ENCODE results near the gene PPFIA3. TPM values are rescaled to one million over a fixed set of nuclear protein-coding genes. Genes with fewer than 3 reads are reported as not detected.

PPFIA3 gene
- total RNA-seq, 1 experiment from 2014 or later = 19.1 TPM

- H2BK5ac ChIP-seq (ENCODE audit: insufficient read length, low read length) = no peak overlapping the region
- no peak overlapping the region for H4K91ac ChIP-seq (ENCODE audit: insufficient read length, low read depth, low read length)
- H2AFZ ChIP-seq (ENCODE audit: low read length) = no peak overlapping the region
- no peak overlapping the region for H2BK12ac ChIP-seq (ENCODE audit: insufficient read length, low read depth, low read length)
- Mint-ChIP-seq H3K27me3 (ENCODE audit: low read depth) (no peaks in the 10 kb centered on the region), H3K9me3 (no peaks in the 10 kb centered on the region), H3K27ac (peak overlapping the region; percentile 55 to 74 (median 55); a peak in 3 of 7 replicates), H3K4me1 (peaks cover 3 to 4% of the 10 kb centered on the region in 2 experiments; a peak in 1 of 4 replicates), H3K36me3 (ENCODE audit: insufficient read depth in 1 of 3, low read depth in 3 of 3) (peaks cover 45 to 89% (median 87%) of the 10 kb centered on the region in 3 experiments), H3K4me3 (no peak overlapping the region)
- H3K79me1 ChIP-seq (ENCODE audit: insufficient read depth, low read depth, low read length, poor library complexity, severe bottlenecking) = peaks cover 3% of the 10 kb centered on the region
- no peak overlapping the region for H2BK20ac ChIP-seq (ENCODE audit: low read depth, low read length, poor library complexity, severe bottlenecking)
- TF ChIP-seq, protein P1, sequence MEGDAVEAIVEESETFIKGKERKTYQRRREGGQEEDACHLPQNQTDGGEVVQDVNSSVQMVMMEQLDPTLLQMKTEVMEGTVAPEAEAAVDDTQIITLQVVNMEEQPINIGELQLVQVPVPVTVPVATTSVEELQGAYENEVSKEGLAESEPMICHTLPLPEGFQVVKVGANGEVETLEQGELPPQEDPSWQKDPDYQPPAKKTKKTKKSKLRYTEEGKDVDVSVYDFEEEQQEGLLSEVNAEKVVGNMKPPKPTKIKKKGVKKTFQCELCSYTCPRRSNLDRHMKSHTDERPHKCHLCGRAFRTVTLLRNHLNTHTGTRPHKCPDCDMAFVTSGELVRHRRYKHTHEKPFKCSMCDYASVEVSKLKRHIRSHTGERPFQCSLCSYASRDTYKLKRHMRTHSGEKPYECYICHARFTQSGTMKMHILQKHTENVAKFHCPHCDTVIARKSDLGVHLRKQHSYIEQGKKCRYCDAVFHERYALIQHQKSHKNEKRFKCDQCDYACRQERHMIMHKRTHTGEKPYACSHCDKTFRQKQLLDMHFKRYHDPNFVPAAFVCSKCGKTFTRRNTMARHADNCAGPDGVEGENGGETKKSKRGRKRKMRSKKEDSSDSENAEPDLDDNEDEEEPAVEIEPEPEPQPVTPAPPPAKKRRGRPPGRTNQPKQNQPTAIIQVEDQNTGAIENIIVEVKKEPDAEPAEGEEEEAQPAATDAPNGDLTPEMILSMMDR (conservative IDR thresholded peaks at IDR 0.05) = no peak
- H3K79me2 ChIP-seq (ENCODE audit: insufficient read depth, low read length) = peaks cover 1% of the 10 kb centered on the region; the same call in 1 of the 2 replicates
- H2BK120ac ChIP-seq (ENCODE audit: low read depth, low read length, poor library complexity, severe bottlenecking) = no peak overlapping the region
- H3K4ac ChIP-seq (ENCODE audit: low read depth, low read length) = no peak overlapping the region
- no peak overlapping the region for H3K23ac ChIP-seq (ENCODE audit: insufficient read length, low read depth, low read length)
- H3K4me1 ChIP-seq (ENCODE audit: insufficient read depth, low read length) = no peaks in the 10 kb centered on the region
- H4K20me1 ChIP-seq (ENCODE audit: control insufficient read depth, insufficient read depth, insufficient read length) = no peaks in the 10 kb centered on the region
- no peak overlapping the region for H3K14ac ChIP-seq (ENCODE audit: insufficient read depth, low read length)
- H4K8ac ChIP-seq (replicated peaks; ENCODE audit: insufficient read length, low read depth, low read length) = no peak overlapping the region
- no peak overlapping the region for H3K18ac ChIP-seq (ENCODE audit: insufficient read length, low read depth, low read length)
- no peaks in the 10 kb centered on the region for H3K23me2 ChIP-seq (ENCODE audit: insufficient read length, low read depth, low read length, poor library complexity, severe bottlenecking)
- H3K4me2 ChIP-seq (ENCODE audit: insufficient read depth, insufficient read length, low read length) = no peak overlapping the region
- WGBS (ENCODE audit: extremely low coverage, insufficient read length, low lambda C conversion rate) = no CpG with 5 or more reads among the region's 23 CpGs
- no peak overlapping the region for H3K27ac ChIP-seq (ENCODE audit: insufficient read length, low read depth, low read length)
- H2BK15ac ChIP-seq (ENCODE audit: low read depth, low read length) = no peak overlapping the region
- H3K9me3 ChIP-seq (ENCODE audit: control insufficient read depth, low read depth, low read length) = no peaks in the 10 kb centered on the region
- H3K56ac ChIP-seq (ENCODE audit: insufficient read length, low read depth, low read length) = no peak overlapping the region
- H4K5ac ChIP-seq (ENCODE audit: insufficient read length, low read depth, low read length) = no peak overlapping the region
- no peak overlapping the region for H3T11ph ChIP-seq (ENCODE audit: low read length)
- H3K27me3 ChIP-seq (ENCODE audit: insufficient read depth, low read length) = no peaks in the 10 kb centered on the region
- no peak overlapping the region for H2AK5ac ChIP-seq (ENCODE audit: insufficient read length, low read length)
- DNase-seq = no peak
- no peak overlapping the region for H3K9ac ChIP-seq (ENCODE audit: extremely low read depth, insufficient read length, low read length)
These were observed 24.6 kb upstream of the PPFIA3 start for GRCh38 chr19:49094505-49095482.
